ENCODE results near the gene MATK. TPM values are rescaled to one million over a fixed set of nuclear protein-coding genes. Genes with fewer than 3 reads are reported as not detected.

Gene MATK
- total RNA-seq, 1 experiment from 2014 or later, result 0.29 TPM

- Histone ChIP-seq H3K9me3 (no peaks in the 10 kb centered on the region), H3K4me3 (ENCODE audit: low read depth, low read length) (no peak overlapping the region), H3K36me3 (ENCODE audit: control insufficient read depth, insufficient read depth, low read length) (peaks cover 2% of the 10 kb centered on the region), H3K4me1 (no peaks in the 10 kb centered on the region), H3K27me3 (replicated peaks; ENCODE audit: control insufficient read depth, insufficient read depth, low read length) (no peaks in the 10 kb centered on the region)
- no TSS peak for BruUV-seq (replicated peaks)
- Mint-ChIP-seq H3K27ac (ENCODE audit: unreplicated experiment) (no peak overlapping the region), H3K9me3 (ENCODE audit: unreplicated experiment) (no peaks in the 10 kb centered on the region), H3K4me3 (ENCODE audit: unreplicated experiment) (no peak overlapping the region), H3K27me3 (ENCODE audit: insufficient read depth, unreplicated experiment) (no peaks in the 10 kb centered on the region), H3K4me1 (ENCODE audit: low read depth, unreplicated experiment) (no peaks in the 10 kb centered on the region), H3K36me3 (ENCODE audit: insufficient read depth, unreplicated experiment) (peaks cover 23% of the 10 kb centered on the region)
- ChIA-PET CTCF (interaction anchor here (0.6 kb wide), 1 partner anchor 301 kb away, joined by 3 read pairs; no protein-coding TSS in a partner anchor), POLR2A (no interaction called here)
- DNase-seq, result no peak
- intact Hi-C loops (cut with micrococcal nuclease; ENCODE audit: unreplicated experiment), result no loop called here
- TF ChIP-seq, protein P1, sequence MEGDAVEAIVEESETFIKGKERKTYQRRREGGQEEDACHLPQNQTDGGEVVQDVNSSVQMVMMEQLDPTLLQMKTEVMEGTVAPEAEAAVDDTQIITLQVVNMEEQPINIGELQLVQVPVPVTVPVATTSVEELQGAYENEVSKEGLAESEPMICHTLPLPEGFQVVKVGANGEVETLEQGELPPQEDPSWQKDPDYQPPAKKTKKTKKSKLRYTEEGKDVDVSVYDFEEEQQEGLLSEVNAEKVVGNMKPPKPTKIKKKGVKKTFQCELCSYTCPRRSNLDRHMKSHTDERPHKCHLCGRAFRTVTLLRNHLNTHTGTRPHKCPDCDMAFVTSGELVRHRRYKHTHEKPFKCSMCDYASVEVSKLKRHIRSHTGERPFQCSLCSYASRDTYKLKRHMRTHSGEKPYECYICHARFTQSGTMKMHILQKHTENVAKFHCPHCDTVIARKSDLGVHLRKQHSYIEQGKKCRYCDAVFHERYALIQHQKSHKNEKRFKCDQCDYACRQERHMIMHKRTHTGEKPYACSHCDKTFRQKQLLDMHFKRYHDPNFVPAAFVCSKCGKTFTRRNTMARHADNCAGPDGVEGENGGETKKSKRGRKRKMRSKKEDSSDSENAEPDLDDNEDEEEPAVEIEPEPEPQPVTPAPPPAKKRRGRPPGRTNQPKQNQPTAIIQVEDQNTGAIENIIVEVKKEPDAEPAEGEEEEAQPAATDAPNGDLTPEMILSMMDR (IDR thresholded peaks at IDR 0.05; ENCODE audit: insufficient read depth in 1 of 2, low read depth in 1 of 2, low read length in 1 of 2, severe bottlenecking in 1 of 2, unreplicated experiment in 1 of 2), result no peak
These were observed 45.8 kb downstream of the MATK start for GRCh38 chr19:3740431-3740830.

DNA sequence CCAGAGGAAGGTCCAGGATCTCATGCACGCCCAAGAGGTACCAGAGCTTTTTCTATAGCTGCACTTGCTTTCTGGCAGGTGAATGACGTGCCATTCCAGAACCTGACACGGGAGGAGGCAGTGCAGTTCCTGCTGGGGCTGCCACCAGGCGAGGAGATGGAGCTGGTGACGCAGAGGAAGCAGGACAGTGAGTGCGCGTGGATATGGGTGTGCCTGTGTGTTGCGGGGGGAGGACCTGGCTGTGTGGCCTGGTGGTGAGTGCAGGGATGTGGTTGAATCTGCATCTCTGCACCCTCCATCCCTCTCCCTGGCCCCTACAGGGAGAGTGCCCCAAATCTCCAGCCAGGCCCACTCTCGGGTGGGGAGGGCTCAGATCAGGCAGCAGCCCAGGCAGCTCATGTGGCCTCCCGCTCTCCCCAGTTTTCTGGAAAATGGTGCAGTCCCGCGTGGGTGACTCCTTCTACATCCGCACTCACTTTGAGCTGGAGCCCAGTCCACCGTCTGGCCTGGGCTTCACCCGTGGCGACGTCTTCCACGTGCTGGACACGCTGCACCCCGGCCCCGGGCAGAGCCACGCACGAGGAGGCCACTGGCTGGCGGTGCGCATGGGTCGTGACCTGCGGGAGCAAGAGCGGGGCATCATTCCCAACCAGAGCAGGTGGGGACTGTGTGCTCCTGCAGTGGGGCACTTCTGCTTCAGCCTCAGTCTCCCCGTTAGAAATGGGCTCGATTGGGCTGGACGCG is 47.5 kb downstream of the MATK start:
- Mint-ChIP-seq H3K4me3 (ENCODE audit: unreplicated experiment) (no peak overlapping the region), H3K27ac (ENCODE audit: unreplicated experiment) (no peak overlapping the region), H3K27me3 (ENCODE audit: insufficient read depth, unreplicated experiment) (no peaks in the 10 kb centered on the region), H3K36me3 (ENCODE audit: insufficient read depth, unreplicated experiment) (peaks cover 20% of the 10 kb centered on the region), H3K9me3 (ENCODE audit: unreplicated experiment) (no peaks in the 10 kb centered on the region), H3K4me1 (ENCODE audit: low read depth, unreplicated experiment) (no peaks in the 10 kb centered on the region)
- H3K9me3 ChIP-seq, result no peaks in the 10 kb centered on the region
- H3K4me3 ChIP-seq (ENCODE audit: low read depth, low read length), result no peak overlapping the region
- intact Hi-C loops (cut with micrococcal nuclease; ENCODE audit: unreplicated experiment), result no loop called here
- CTCF ChIA-PET, result no interaction called here
- POLR2A ChIA-PET, result no interaction called here
- peaks cover 4% of the 10 kb centered on the region for H3K36me3 ChIP-seq (ENCODE audit: control insufficient read depth, insufficient read depth, low read length)
- no TSS peak for BruUV-seq (replicated peaks)
- no peaks in the 10 kb centered on the region for H3K27me3 ChIP-seq (replicated peaks; ENCODE audit: control insufficient read depth, insufficient read depth, low read length)
- H3K4me1 ChIP-seq, result no peaks in the 10 kb centered on the region
- DNase-seq, result no peak
- TF ChIP-seq, protein P1 (IDR thresholded peaks at IDR 0.05; ENCODE audit: insufficient read depth in 1 of 2, low read depth in 1 of 2, low read length in 1 of 2, severe bottlenecking in 1 of 2, unreplicated experiment in 1 of 2), result no peak

- no TSS peak for BruUV-seq (replicated peaks)
These were observed 48.5 kb downstream of the MATK start for GRCh38 chr19:3737487-3738205.

More at GRCh38 chr19:3737487-3738205, 48.5 kb downstream of the MATK start:
- Histone ChIP-seq H3K9me3 (no peaks in the 10 kb centered on the region), H3K36me3 (ENCODE audit: control insufficient read depth, insufficient read depth, low read length) (peaks cover 5% of the 10 kb centered on the region), H3K4me1 (no peaks in the 10 kb centered on the region), H3K4me3 (ENCODE audit: low read depth, low read length) (no peak overlapping the region), H3K27me3 (replicated peaks; ENCODE audit: control insufficient read depth, insufficient read depth, low read length) (no peaks in the 10 kb centered on the region)
- intact Hi-C loops (cut with micrococcal nuclease; ENCODE audit: unreplicated experiment), result no loop called here
- DNase-seq, result no peak
- no peak overlapping the region for H3K4me3 Mint-ChIP-seq (ENCODE audit: unreplicated experiment)
- no peaks in the 10 kb centered on the region for H3K4me1 Mint-ChIP-seq (ENCODE audit: low read depth, unreplicated experiment)
- no peaks in the 10 kb centered on the region for H3K9me3 Mint-ChIP-seq (ENCODE audit: unreplicated experiment)
- H3K27me3 Mint-ChIP-seq (ENCODE audit: insufficient read depth, unreplicated experiment), result no peaks in the 10 kb centered on the region
- CTCF ChIA-PET, result no interaction called here
- H3K36me3 Mint-ChIP-seq (ENCODE audit: insufficient read depth, unreplicated experiment), result peaks cover 20% of the 10 kb centered on the region
- POLR2A ChIA-PET, result no interaction called here
- H3K27ac Mint-ChIP-seq (ENCODE audit: unreplicated experiment), result no peak overlapping the region
- TF ChIP-seq, protein P1 (IDR thresholded peaks at IDR 0.05; ENCODE audit: insufficient read depth in 1 of 2, low read depth in 1 of 2, low read length in 1 of 2, severe bottlenecking in 1 of 2, unreplicated experiment in 1 of 2), result no peak
